Vagina (tissue), 2 donors: ENCODE measurements around the gene PTPRD. TPM values are rescaled to one million over a fixed set of nuclear protein-coding genes. Genes with fewer than 3 reads are reported as not detected.

Experiments
- DNase-seq, 2 donors: peaks; one replicate each; pipeline ENCODE4 v3.0.0-alpha.2; 2017; ENCODE audit errors: extremely low spot score in 2 of 2
- H3K27ac ChIP-seq: fragments of 200-600 bp; sonication (generic); one replicate; pipeline ENCODE4 v1.5.1; 2019
- H3K27me3 ChIP-seq: fragments of 200-600 bp; sonication (generic); one replicate; pipeline ENCODE4 v1.5.1; 2019
- H3K36me3 ChIP-seq, 2 donors: fragments of 200-600 bp; sonication (generic); one replicate each; pipeline ENCODE4 v1.5.1; 2017 to 2019
- H3K4me1 ChIP-seq: fragments of 200-600 bp; sonication (generic); one replicate; pipeline ENCODE4 v1.5.1; 2019
- H3K4me3 ChIP-seq, 2 donors: fragments of 200-600 bp; sonication (generic); 1 replicate in 1 of 2; 2 replicates in 1 of 2; pipeline ENCODE4 v1.5.1; 2016 to 2019
- H3K9me3 ChIP-seq: fragments of 200-600 bp; sonication (generic); one replicate; pipeline ENCODE4 v1.5.1; 2019
- POLR2A ChIP-seq, 2 donors: fragments of 450-650 bp; IDR thresholded peaks; one replicate each; pipeline ENCODE4 v1.6.1; 2017; ENCODE audit warnings: antibody characterized with exemption in 2 of 2, mild to moderate bottlenecking in 2 of 2, moderate library complexity in 2 of 2
- POLR2AphosphoS5 ChIP-seq, 2 donors: sonication (generic); formaldehyde crosslinking; IDR thresholded peaks; one replicate each; pipeline ENCODE4 v1.9.0; 2017; ENCODE audit warnings: antibody characterized with exemption in 2 of 2, mild to moderate bottlenecking in 2 of 2, low read depth in 1 of 2; ENCODE audit not compliant: insufficient read depth in 1 of 2
- intact Hi-C: fragments of 100-400 bp; cut with DNase I; formaldehyde crosslinking; loops from one replicate; pipeline ENCODE4 v1.15.1; 2023
- total RNA-seq: library from RNA; depleted of rRNA; stranded (reverse); fragments of >200 nt; gene quantifications from one replicate; pipeline ENCODE4 v1.2.3, GENCODE V29; 2016
- TF ChIP-seq, protein P1 (sequence below), 3 experiments: fragments of 450-650 bp in 2 of 3; fragments of 200-600 bp in 1 of 3; sonication (generic) in 1 of 3; IDR thresholded peaks; one replicate each; pipeline ENCODE4 v1.5.1; 2017 to 2019; ENCODE audit warnings: antibody characterized with exemption in 3 of 3, mild to moderate bottlenecking in 2 of 3, moderate library complexity in 2 of 3

PTPRD gene
- total RNA-seq, 1 donor from 2014 or later: 10.3 TPM

DNA sequence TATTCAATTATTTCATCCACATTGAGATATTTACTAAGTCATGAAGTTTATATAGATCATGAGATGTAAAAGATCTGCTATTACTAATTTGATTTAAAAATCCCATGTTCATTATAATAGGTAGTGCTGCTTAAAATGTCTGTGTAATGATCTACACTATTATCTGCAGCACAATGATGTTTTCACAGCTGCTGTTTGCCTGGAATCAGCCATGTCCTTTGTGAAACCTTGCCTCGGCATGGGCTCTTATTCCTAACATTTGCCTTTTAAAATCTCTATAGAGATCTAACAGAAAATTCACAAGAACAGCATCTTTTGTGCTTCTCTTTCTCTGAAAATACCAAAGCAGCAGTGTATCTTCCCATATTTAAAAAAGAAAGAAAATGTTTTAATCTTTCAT, 444.6 kb downstream of the PTPRD start:
- H3K36me3 ChIP-seq: no peaks in the 10 kb centered on the region
- H3K4me1 ChIP-seq: no peaks in the 10 kb centered on the region
- intact Hi-C loops: no loop called here
- no peak overlapping the region for H3K4me3 ChIP-seq
- no peak for TF ChIP-seq POLR2AphosphoS5 (IDR thresholded peaks at IDR 0.05; ENCODE audit: insufficient read depth in 1 of 2, low read depth in 1 of 2)
- no peak for TF ChIP-seq POLR2A (IDR thresholded peaks at IDR 0.05)
- TF ChIP-seq, protein P1, sequence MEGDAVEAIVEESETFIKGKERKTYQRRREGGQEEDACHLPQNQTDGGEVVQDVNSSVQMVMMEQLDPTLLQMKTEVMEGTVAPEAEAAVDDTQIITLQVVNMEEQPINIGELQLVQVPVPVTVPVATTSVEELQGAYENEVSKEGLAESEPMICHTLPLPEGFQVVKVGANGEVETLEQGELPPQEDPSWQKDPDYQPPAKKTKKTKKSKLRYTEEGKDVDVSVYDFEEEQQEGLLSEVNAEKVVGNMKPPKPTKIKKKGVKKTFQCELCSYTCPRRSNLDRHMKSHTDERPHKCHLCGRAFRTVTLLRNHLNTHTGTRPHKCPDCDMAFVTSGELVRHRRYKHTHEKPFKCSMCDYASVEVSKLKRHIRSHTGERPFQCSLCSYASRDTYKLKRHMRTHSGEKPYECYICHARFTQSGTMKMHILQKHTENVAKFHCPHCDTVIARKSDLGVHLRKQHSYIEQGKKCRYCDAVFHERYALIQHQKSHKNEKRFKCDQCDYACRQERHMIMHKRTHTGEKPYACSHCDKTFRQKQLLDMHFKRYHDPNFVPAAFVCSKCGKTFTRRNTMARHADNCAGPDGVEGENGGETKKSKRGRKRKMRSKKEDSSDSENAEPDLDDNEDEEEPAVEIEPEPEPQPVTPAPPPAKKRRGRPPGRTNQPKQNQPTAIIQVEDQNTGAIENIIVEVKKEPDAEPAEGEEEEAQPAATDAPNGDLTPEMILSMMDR (IDR thresholded peaks at IDR 0.05): no peak
- no peaks in the 10 kb centered on the region for H3K27me3 ChIP-seq
- H3K27ac ChIP-seq: no peak overlapping the region
- no peaks in the 10 kb centered on the region for H3K9me3 ChIP-seq
- no peak for DNase-seq

DNA sequence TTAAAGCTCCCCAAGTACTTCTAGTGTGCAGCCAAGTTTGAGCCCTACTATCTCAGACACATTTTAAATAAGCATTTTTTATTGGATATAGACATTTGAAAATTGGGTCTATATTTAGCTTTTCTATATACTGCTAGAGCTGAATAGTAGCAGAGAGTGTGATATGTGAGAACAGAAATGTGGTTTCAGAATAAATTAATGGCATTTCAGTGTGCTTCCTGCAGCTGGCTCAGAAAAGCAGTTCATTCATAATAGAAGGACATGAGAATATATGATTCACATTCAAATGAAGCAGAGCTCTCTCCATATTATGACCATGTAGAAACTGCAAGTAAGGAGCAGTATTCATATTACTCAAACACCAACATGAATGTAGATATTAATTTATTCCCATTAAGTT, 464.0 kb downstream of the PTPRD start:
- intact Hi-C loops: no loop called here
- TF ChIP-seq POLR2A (IDR thresholded peaks at IDR 0.05): no peak
- TF ChIP-seq, protein P1 (IDR thresholded peaks at IDR 0.05): no peak
- no peak for TF ChIP-seq POLR2AphosphoS5 (IDR thresholded peaks at IDR 0.05; ENCODE audit: insufficient read depth in 1 of 2, low read depth in 1 of 2)

DNA sequence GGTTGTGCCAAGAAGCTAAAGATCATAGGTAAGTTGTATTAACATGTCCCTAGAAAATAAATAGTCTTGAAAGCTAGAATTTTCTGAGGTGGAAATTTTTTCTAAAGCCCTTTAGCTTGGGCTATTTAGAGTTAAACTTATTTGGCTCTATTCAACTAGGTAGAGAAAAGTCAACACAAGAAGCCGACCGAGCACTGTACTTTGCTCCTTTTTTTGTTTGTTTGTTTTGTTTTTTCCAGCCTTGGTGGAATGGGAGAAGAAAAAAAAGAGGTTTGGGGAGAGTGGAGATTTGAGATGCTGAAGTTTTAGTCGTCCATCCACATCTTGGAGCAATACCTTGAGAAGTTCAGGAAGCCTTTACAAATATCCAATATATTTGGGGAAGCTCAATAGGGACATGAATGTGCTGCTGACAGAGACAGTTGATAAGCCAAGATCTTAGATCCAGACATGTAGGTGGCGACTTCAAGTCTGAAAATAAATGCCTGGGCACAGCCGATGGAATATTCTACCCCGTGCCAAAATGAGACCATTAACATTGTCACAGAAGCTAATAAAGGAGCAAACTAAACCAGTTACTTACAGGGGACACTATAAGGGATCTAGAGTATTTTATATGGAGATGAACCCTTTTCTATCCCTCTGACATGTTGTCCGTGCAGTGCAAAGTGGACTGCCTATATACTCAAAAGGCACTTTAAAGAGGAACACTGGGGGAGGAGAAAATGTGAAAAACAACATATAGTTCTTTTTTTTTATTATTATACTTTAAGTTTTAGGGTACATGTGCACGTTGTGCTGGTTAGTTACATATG, 466.1 kb downstream of the PTPRD start:
- H3K27me3 ChIP-seq: no peaks in the 10 kb centered on the region
- no peak overlapping the region for H3K27ac ChIP-seq
- H3K9me3 ChIP-seq: no peaks in the 10 kb centered on the region
- DNase-seq: no peak
- no peaks in the 10 kb centered on the region for H3K4me1 ChIP-seq
- no peaks in the 10 kb centered on the region for H3K36me3 ChIP-seq
- intact Hi-C loops: no loop called here
- TF ChIP-seq POLR2AphosphoS5 (IDR thresholded peaks at IDR 0.05; ENCODE audit: insufficient read depth in 1 of 2, low read depth in 1 of 2) (no peak), POLR2A (IDR thresholded peaks at IDR 0.05) (no peak)
- TF ChIP-seq, protein P1 (IDR thresholded peaks at IDR 0.05): no peak
- H3K4me3 ChIP-seq: no peak overlapping the region

More for the DNA sequence above, 464.0 kb downstream of the PTPRD start:
- Histone ChIP-seq H3K27ac (no peak overlapping the region), H3K27me3 (no peaks in the 10 kb centered on the region), H3K9me3 (no peaks in the 10 kb centered on the region), H3K36me3 (no peaks in the 10 kb centered on the region), H3K4me3 (no peak overlapping the region), H3K4me1 (no peaks in the 10 kb centered on the region)
- DNase-seq: no peak

DNA sequence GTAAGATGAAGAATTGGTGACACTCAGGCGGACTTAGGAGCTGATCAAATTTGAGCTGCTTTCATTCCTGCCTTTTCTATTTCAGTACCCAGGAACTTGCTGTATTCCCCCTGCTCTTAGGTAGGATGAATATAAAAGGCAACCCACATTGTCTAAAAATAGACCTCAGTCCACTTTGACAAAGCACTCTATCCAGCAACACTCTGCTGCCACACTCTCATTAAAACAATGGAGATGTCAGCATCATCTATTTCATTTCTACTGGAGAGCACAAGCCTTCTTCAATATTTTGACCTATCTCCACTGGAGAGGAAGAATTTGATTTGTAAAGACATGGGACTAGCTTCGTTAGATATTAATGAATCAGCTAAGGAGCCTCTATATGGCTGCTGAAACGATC, 468.4 kb downstream of the PTPRD start:
- Histone ChIP-seq H3K4me1 (no peaks in the 10 kb centered on the region), H3K27ac (no peak overlapping the region), H3K9me3 (no peaks in the 10 kb centered on the region), H3K4me3 (no peak overlapping the region), H3K36me3 (no peaks in the 10 kb centered on the region), H3K27me3 (no peaks in the 10 kb centered on the region)
- DNase-seq: no peak
- TF ChIP-seq POLR2AphosphoS5 (IDR thresholded peaks at IDR 0.05; ENCODE audit: insufficient read depth in 1 of 2, low read depth in 1 of 2) (no peak), POLR2A (IDR thresholded peaks at IDR 0.05) (no peak)
- TF ChIP-seq, protein P1 (IDR thresholded peaks at IDR 0.05): no peak
- intact Hi-C loops: no loop called here

DNA sequence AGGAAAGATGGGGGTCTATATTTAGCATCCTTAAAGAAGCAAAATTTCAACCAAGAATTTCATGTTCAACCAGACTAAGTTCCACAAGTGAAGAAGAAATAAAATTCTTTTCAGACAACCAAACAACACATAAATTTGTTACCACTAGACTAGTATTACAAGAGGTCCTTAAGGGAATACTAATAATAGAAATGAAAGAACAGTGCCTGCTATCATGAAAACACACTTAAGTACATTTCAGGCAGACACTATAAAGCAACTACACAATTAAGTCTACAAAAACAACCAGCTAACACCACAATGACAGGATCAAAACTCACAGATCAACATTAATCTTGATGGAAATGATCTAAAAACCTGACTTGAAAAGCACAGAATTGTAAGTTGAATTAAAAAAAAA, 477.2 kb downstream of the PTPRD start:
- TF ChIP-seq POLR2A (IDR thresholded peaks at IDR 0.05): no peak
- TF ChIP-seq, protein P1 (IDR thresholded peaks at IDR 0.05): no peak
- TF ChIP-seq POLR2AphosphoS5 (IDR thresholded peaks at IDR 0.05; ENCODE audit: insufficient read depth in 1 of 2, low read depth in 1 of 2): no peak
- Histone ChIP-seq H3K4me3 (no peak overlapping the region), H3K27me3 (no peaks in the 10 kb centered on the region), H3K4me1 (no peaks in the 10 kb centered on the region), H3K9me3 (no peaks in the 10 kb centered on the region), H3K36me3 (no peaks in the 10 kb centered on the region), H3K27ac (no peak overlapping the region)
- DNase-seq: no peak
- intact Hi-C loops: no loop called here
